Activated B cell treated with CpG ODN at 0.5 μM for 24 hours (primary cell): Measurements from ENCODE around the gene MRPL34. TPM values are rescaled to one million over a fixed set of nuclear protein-coding genes. Genes with fewer than 3 reads are reported as not detected.

Experiments
- ATAC-seq: fragments of 200-7000 bp; cut with Tn5 transposase; one replicate; pipeline ENCODE4 v1.10.0; 2021; ENCODE audit warnings: low read depth, mild to moderate bottlenecking, moderate library complexity
- CTCF ChIA-PET: fragments of 350-600 bp; sonication (Branson Sonifier 250); formaldehyde crosslinking; loops from one replicate; lab custom pipeline; 2021; ENCODE audit warnings: antibody characterized with exemption; lab: Charles Lee
- POLR2A ChIA-PET: fragments of 350-600 bp; sonication (Branson Sonifier 250); formaldehyde crosslinking; loops from one replicate; lab custom pipeline; 2021; ENCODE audit warnings: antibody characterized with exemption; lab: Charles Lee
- DNase-seq: peaks from one replicate; pipeline ENCODE4 v3.0.0; 2022
- H3K27ac Mint-ChIP-seq: one replicate; pipeline ENCODE4 v1.8.0; 2020; ENCODE audit warnings: mixed read lengths
- H3K27me3 Mint-ChIP-seq: one replicate; pipeline ENCODE4 v1.8.0; 2021; ENCODE audit warnings: mixed read lengths
- H3K36me3 Mint-ChIP-seq: one replicate; pipeline ENCODE4 v1.8.0; 2021; ENCODE audit warnings: low read depth, mixed read lengths
- H3K4me1 Mint-ChIP-seq: one replicate; pipeline ENCODE4 v1.8.0; 2021; ENCODE audit warnings: mixed read lengths
- H3K4me3 Mint-ChIP-seq: one replicate; pipeline ENCODE4 v1.8.0; 2020; ENCODE audit warnings: mild to moderate bottlenecking, mixed read lengths
- H3K9me3 Mint-ChIP-seq: one replicate; pipeline ENCODE4 v1.8.0; 2020; ENCODE audit warnings: mixed read lengths
- intact Hi-C: fragments of 100-400 bp; cut with micrococcal nuclease; formaldehyde crosslinking; loops from one replicate; pipeline ENCODE4 v1.15.1; 2024
- total RNA-seq: library from RNA; stranded (reverse); gene quantifications from 2 replicates; pipeline ENCODE4 v1.2.3, GENCODE V29; 2022
- TF ChIP-seq, protein P1 (sequence below): fragments of 200-600 bp; IDR thresholded peaks from one replicate; pipeline ENCODE4 v1.8.0; 2022; ENCODE audit warnings: antibody characterized with exemption, mild to moderate bottlenecking

MRPL34 gene
- total RNA-seq, 1 donor from 2014 or later = 38.2 TPM

DNA sequence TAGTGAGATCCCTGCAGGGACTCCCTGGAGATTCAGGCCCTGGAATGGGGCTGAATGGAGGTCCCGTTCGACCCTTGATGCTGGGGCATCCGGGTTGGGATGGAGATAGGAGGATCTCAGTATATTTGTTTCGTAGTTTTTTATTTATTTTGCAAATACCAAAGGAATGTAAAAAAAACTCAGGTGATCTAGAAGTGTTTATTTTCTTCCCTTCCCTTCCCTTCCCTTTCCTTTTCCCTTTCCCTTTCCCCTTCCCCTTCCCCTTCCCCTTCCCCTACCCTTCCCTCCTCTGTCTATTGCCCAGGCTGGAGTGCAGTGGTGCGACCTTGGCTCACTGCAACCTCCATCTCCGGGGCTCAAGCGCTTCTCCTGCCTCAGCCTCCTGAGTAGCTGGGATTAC lies 36.2 kb downstream of the MRPL34 start:
- Mint-ChIP-seq H3K27me3 (peaks cover 2% of the 10 kb centered on the region), H3K4me1 (peaks cover 21% of the 10 kb centered on the region), H3K9me3 (no peaks in the 10 kb centered on the region), H3K36me3 (peaks cover 20% of the 10 kb centered on the region), H3K4me3 (no peak overlapping the region), H3K27ac (no peak overlapping the region)
- TF ChIP-seq, protein P1, sequence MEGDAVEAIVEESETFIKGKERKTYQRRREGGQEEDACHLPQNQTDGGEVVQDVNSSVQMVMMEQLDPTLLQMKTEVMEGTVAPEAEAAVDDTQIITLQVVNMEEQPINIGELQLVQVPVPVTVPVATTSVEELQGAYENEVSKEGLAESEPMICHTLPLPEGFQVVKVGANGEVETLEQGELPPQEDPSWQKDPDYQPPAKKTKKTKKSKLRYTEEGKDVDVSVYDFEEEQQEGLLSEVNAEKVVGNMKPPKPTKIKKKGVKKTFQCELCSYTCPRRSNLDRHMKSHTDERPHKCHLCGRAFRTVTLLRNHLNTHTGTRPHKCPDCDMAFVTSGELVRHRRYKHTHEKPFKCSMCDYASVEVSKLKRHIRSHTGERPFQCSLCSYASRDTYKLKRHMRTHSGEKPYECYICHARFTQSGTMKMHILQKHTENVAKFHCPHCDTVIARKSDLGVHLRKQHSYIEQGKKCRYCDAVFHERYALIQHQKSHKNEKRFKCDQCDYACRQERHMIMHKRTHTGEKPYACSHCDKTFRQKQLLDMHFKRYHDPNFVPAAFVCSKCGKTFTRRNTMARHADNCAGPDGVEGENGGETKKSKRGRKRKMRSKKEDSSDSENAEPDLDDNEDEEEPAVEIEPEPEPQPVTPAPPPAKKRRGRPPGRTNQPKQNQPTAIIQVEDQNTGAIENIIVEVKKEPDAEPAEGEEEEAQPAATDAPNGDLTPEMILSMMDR = no peak
- intact Hi-C loops = no loop called here
- POLR2A ChIA-PET = no interaction called here
- DNase-seq (no peak), ATAC-seq (no peak)
- CTCF ChIA-PET = interaction anchor here (1.3 kb wide), 1 partner anchor 47 kb away, joined by 4 read pairs; no protein-coding TSS in a partner anchor

DNA sequence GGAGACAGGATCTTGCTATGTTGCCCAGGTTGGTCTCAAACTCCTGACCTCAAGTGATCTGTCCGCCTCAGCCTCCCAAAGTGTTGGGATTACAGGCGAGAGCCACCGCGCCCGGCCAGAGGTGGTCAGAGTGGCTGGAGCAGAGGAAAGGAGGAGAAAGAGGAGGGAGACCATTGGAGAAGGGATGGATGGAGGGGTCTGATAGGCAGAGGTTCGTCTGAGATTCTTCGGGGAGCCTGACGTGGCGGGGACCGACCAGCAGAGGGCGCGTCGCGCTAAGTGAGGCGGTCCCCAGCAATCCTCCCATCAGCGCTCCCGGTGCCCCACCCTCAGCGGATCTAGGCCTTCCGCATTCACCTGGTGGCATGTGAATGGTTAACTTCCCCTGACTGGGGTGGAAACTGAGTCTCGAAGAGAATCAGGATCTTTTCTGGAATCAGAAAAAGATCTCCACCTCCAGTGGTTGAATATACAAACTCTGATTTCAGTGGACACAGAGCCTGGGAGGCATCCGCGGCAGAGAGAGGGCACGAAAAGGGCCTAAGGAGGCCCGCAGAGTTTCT lies 40.5 kb downstream of the MRPL34 start:
- Mint-ChIP-seq H3K36me3 (peaks cover 5% of the 10 kb centered on the region), H3K27ac (no peak overlapping the region), H3K4me3 (no peak overlapping the region), H3K4me1 (peaks cover 6% of the 10 kb centered on the region), H3K9me3 (no peaks in the 10 kb centered on the region), H3K27me3 (peaks cover 15% of the 10 kb centered on the region)
- peak; percentile 79 for DNase-seq
- CTCF ChIA-PET = interaction anchor here (1.3 to 1.9 kb wide), 2 partner anchors 40 to 43 kb away, joined by 4 to 12 read pairs; no protein-coding TSS in a partner anchor
- TF ChIP-seq, protein P1 = peak; percentile 84
- intact Hi-C loops = loop anchor here (1.0 to 2.0 kb wide), 5 partner anchors 40 to 120 kb away; partner anchors contain the start of gene MVB12A
- POLR2A ChIA-PET = no interaction called here
- peak; percentile 98 for ATAC-seq

DNA sequence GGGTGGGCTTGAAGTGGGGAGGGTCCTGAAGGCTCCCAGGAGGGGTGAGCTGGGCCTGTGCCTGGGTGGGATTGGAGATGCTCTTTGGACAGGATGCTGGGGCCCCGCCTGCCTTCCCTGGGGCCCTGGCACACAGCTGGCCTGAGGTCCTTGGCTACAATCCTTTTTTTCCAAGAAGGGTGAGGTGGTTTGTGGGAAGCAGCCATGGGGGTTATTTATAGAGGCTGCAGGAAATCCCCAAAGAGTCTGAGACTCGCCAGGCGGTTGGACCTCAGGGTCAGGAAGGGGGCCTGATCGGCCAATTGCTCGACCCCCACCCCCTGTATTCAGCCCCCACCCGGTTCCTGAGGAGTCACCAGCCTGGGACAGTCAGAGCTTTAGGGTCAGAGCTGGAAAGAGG lies 41.7 kb downstream of the MRPL34 start:
- ChIA-PET CTCF (interaction anchor here (0.5 to 2.9 kb wide), 3 partner anchors 39 to 805 kb away, joined by 4 to 22 read pairs (median 5); no protein-coding TSS in a partner anchor), POLR2A (interaction anchor here (0.6 kb wide), 3 partner anchors 22 to 46 kb away, joined by 4 to 7 read pairs (median 4); partner anchors contain the start of gene CCDC194)
- Mint-ChIP-seq H3K36me3 (no peaks in the 10 kb centered on the region), H3K27me3 (peaks cover 21% of the 10 kb centered on the region), H3K4me1 (peaks cover 6% of the 10 kb centered on the region), H3K4me3 (no peak overlapping the region), H3K27ac (no peak overlapping the region), H3K9me3 (no peaks in the 10 kb centered on the region)
- ATAC-seq (no peak), DNase-seq (no peak)
- intact Hi-C loops = loop anchor here (2.0 kb wide), 1 partner anchor 55 kb away; no protein-coding TSS in a partner anchor
- TF ChIP-seq, protein P1 = no peak

DNA sequence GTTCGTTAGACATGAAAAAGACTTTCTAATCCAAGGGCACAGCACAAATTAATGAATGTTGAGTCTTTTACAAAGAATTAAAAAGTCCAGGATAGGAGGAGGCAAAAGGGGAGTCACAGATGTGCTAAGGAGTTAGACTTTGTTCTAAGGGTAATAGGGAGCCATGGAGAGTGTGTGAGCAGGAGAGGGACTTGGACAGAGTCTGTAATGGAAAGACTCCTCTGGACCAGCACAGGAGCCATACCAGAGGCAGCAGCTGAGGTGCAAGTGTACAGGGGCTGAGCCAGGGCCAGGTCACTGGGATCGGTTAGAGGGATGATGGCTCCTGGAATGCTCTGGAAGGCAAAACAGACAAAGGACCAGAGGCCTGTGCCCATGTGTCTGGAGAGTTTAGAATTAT lies 42.2 kb downstream of the MRPL34 start:
- intact Hi-C loops = loop anchor here (2.0 kb wide), 1 partner anchor 55 kb away; no protein-coding TSS in a partner anchor

DNA sequence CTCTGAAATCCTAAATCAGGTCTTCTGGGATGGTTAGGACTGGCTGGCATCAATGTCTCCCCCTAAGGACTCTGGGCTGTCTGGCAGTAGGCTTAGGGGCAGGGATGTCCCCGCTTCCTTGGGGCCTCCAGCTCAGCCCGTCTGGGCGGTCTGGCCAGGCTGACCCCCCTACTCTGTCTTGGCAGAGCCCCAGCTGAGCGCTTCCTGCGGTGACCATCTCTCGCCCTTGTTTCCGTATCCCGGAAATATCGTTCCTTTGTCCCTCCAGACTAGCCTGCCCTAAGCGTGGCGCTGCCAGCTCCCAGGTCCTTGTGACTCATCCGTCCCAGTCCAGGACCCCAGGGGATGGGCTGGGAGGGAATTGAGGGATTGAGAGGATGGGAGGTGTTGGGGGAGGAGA lies 43.0 kb downstream of the MRPL34 start:
- ChIA-PET CTCF (interaction anchor here (2.9 kb wide), 1 partner anchor 37 kb away, joined by 22 read pairs; no protein-coding TSS in a partner anchor), POLR2A (no interaction called here)
- intact Hi-C loops = no loop called here
- peaks cover 6% of the 10 kb centered on the region for H3K4me1 Mint-ChIP-seq
- ATAC-seq (no peak), DNase-seq (no peak)
- no peaks in the 10 kb centered on the region for H3K36me3 Mint-ChIP-seq
- H3K9me3 Mint-ChIP-seq = no peaks in the 10 kb centered on the region
- TF ChIP-seq, protein P1 = no peak
- peaks cover 29% of the 10 kb centered on the region for H3K27me3 Mint-ChIP-seq
- H3K27ac Mint-ChIP-seq = no peak overlapping the region
- H3K4me3 Mint-ChIP-seq = no peak overlapping the region

More for the DNA sequence above, 42.2 kb downstream of the MRPL34 start:
- H3K4me3 Mint-ChIP-seq = no peak overlapping the region
- H3K27me3 Mint-ChIP-seq = peaks cover 23% of the 10 kb centered on the region
- peaks cover 6% of the 10 kb centered on the region for H3K4me1 Mint-ChIP-seq
- no peak for DNase-seq
- TF ChIP-seq, protein P1 = no peak
- ChIA-PET POLR2A (no interaction called here), CTCF (interaction anchor here (1.5 to 2.9 kb wide), 2 partner anchors 38 to 40 kb away, joined by 5 to 22 read pairs; no protein-coding TSS in a partner anchor)
- H3K36me3 Mint-ChIP-seq = no peaks in the 10 kb centered on the region
- H3K9me3 Mint-ChIP-seq = no peaks in the 10 kb centered on the region
- H3K27ac Mint-ChIP-seq = no peak overlapping the region
- ATAC-seq = no peak
